Stimulated activated CD4-positive, alpha-beta T cell treated with anti-CD3 and anti-CD28 coated beads, Interleukin-2, amount 100 ng/mL, for 48 hours (primary cell): ENCODE data around the gene ZNF784.
A peak's percentile ranks its signal among the peaks of the same experiment; 100 is the strongest.
"Not testable (repeated sequence)": the region's sequence is repeated elsewhere in the genome, so short reads cannot be mapped to it uniquely, and the experiment has no call there.

ENCODE experiments used
- DNase-seq, 2 donors: peaks; one replicate each; pipeline ENCODE4 v3.0.0-alpha.2; 2020

The ZNF784 gene

DNA sequence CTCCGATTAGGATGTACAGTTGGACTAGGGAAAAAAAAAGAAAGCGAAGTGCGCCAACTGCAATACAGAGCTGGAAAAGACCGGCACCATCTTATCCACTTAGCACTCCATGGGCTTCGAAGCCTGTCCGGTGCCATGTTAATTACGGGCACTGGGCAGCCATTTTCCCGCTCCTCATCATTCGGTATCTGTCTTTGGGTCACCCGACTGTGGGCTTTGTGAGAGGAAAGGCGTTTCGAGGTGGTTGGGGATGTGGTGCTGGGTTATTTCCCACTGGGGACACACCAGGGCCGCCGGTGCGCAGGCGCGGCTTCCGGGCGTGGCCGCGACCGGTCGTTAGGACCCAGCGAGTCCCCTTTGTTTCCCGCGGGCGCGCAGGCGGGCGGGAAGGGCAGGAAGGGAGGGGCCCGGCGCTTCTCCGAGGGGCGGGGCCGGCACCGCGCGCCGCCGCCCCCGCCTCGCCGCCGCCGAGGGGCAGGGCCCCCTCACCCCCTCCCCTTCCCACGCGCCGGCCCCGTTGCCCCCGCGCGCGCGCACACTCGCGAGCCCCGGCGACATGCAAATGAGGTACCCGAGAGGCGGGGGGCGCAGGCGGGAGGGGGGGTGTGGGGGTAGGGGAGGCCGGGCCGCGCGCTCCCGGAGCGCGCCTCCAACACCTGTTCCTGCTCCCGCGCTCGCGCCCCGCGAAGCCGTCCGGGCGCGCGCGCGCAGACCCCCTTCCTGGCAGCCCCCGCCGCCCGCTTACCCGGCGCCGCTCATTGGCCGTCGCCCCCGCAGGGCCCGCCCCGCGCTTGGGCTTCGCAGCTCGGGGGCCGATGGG is 24.3 kb downstream of the ZNF784 start, which contains the start of gene ZNF524:
TSS of gene ZNF524 (plus strand) at position 447 of the 820 bp plus-strand sequence. CDS start 1,825 bp downstream, outside the sequence.
- peak; percentile 71 to 73 for DNase-seq

DNA sequence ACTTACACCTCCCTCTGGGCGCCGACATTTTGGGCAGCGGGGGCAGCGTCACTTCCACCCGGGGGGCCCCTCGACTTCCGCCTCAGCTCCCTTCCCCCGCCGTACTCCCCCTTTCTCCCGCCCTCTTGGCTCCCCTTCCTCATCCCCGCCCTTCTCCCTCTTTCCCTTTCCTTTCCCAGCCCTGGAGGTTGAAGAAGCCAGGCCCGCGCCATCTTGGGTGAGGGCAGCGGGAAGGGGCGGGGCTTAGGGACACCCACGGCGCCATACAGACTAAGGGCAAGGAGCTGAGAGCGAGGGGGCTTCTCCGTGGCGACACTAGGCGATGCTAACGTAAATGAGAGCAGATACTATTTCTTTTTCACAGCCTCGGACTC is 24.9 kb downstream of the ZNF784 start, which contains the start of gene FIZ1:
TSS of gene FIZ1 (minus strand) at position 50 of the 374 bp plus-strand sequence. CDS start 1,652 bp downstream, outside the sequence.
- peak; percentile 94 to 96 for DNase-seq

DNA sequence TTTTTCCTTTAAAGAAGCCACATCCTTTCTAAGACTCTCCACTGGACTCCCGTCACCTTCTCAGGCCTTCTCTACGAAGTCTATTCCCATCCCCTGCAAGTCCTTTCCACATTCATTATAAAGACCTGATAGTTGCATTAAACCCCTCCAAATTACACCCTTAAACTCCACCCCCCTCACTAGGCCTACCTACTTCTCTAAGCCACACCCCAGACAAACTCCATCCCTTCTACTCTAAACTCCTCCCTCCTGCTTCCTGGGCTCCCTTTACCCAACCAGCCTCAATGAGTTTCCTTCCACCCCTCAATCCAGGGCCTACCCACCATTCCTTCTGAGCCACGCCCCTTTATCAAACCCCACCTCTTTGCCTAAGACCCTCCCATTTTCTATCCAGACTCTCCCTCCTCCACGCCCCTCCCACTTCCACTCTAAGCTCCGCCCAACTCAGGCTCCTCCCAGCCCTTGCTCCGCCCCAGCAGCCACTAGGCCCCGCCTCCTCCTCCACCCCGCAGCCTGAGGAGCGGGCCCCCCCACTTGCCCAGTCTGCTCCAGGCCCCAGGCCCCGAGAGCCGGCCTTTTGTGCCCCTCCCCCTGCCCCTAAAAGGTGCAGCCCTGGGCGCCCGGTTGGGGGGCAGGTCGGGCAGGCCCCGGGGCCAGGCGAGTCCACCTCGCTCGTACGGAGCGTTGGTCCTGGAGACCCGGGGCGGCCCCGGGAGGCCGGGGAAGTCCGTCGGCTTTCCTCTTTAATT is 25.5 kb downstream of the ZNF784 start:
- peak; percentile 93 to 94 for DNase-seq

DNA sequence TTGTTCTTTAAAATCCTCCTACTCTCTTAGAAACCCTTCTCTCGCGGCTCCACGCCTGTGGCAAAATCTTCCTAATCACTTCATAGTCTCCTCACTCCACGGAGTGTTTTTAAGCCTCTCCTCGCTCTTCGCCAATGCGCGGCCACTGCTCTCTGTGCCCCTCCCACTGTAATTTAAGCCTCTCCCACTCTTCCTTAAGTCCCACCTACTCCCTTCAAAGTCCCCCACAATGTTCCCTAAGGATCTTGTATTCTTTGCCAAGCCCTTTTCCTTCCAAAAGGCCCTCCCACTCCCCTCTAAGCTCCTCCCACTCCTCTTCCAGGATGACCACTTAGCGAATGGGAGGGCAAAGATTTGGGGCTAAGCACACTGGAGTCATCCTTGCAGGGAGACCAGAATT is 26.3 kb downstream of the ZNF784 start:
- no peak for DNase-seq

DNA sequence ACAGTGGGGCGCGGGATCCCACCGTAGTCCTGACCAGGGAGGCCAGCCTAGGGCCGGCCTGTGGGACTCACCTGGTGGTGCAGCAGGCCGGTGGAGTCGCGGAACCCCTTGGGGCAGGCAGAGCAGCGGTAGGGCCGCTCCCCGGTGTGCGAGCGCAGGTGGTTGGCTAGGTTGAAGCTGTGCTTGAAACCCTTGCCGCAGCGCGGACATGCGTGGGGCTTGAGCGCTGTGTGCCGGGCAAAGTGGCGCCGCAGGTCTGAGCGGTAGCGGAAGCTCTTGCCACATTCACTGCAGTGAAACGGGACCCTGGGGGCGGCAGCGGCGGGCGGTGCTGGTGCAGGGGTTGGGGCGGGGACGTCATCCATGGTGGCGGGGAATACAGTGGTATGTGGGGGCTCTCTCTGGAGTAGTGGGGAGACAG is 26.9 kb downstream of the ZNF784 start:
- no peak for DNase-seq

DNA sequence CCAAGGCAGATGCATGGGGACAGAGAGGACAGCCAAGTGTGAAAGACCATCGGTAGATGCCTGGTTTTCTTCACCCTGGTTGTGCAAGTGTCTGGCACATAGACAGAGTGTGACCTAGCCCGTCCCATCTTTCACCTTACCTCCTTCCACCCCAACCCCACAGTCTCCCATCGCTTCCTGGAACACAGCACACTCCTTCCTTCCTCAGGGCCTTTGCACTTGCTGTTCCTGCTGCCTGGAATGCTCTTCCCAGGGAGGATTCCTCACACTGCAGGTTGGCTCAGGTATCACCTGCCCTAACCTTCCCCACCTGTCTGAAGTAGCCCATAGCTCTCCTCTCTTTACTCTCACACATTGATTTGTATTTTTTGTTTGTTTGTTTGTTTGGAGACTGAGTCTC is 28.1 kb downstream of the ZNF784 start:
- no peak for DNase-seq

DNA sequence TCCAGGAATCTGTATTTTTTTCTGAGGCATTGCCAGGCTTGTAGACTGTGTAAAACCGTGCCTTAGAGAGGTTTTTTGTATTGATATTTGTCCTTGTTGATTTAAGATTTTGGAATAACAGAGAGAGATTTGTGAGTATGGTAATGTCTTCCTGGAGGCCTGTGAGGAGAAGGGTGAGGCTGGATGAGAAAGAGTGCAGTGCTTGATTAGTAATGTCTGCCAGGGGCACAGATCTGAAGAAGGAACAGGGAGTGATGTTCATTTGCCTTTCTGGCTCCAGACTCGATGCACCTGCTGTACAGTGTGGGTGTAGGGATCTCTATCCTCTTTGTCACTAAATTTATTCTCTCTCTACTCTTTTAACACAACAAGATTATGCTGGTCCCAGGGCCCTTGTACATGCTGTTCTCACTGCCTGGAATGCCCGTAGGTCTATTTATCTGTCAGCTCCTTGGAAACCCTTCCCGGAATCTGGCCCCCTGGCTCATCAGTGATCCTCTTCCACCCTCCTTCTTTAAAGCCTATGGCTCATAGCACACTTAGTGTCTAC is 29.3 kb downstream of the ZNF784 start:
- DNase-seq: no peak

DNA sequence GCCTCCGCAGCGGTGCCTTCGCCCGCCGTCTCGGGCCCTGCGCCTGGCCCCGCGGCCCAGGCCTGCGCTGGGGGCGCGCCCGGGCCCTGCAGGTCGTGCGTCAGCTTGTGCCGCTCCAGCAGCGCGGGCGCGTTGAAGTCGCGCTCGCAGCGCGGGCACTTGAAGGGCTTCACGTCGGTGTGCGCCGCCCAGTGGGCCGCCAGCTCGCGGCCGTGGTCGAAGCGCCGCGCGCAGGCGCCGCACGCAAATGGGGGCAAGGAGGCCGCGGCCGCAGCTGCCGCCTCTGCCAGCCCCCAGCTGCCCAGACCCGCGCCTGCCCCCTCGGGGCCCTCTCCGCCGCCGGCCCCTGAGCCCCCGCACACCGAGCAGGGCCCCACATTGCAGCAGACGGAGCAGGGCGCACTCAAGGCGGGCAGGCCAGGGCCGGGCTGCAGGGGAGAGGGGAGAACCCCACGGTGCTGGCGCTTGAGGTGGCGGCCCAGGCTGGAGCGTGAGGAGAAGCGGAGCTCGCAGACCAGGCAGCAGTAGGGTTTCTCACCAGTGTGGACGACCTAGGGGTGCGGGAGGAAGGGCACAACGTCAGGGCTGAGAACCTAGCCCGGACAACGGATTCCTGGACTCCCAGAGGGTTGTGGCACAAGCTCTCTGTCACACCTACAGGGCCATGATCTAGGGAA is 31.1 kb downstream of the ZNF784 start:
- no peak for DNase-seq

DNA sequence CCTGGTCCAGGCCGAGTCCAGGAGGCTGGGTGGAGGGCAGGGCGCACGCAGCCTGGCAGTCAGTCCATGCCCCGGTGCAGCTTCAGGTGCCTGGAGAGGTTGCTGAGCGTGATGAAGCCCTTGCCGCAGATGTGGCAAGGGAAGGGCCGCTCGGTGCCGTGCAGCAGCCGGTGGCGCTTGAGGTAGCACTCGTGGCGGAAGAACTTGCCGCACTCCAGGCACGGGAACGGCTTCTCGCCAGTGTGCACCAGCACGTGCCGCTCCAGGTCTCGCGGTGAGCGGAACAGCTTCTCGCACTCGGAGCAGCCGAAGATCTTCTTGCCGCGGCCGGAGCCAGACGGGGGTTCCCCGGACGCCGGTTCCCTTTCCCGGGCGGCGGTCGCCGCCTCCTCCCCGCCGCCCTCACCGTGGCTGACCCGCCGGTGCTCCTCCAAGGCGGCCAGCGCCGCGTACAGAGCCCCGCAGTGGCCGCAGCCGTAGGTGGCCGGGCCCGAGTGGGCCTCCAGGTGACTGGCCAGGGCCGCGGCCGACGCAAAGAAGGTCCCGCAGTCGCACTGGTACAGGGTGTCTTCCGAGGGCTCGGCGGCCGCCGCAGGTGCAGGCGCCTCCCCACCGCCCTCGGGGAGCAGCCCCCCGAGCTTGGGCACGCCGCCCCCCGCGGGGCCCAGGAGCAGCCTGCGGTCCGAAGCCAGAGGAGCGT is 31.8 kb downstream of the ZNF784 start:
- no peak for DNase-seq

DNA sequence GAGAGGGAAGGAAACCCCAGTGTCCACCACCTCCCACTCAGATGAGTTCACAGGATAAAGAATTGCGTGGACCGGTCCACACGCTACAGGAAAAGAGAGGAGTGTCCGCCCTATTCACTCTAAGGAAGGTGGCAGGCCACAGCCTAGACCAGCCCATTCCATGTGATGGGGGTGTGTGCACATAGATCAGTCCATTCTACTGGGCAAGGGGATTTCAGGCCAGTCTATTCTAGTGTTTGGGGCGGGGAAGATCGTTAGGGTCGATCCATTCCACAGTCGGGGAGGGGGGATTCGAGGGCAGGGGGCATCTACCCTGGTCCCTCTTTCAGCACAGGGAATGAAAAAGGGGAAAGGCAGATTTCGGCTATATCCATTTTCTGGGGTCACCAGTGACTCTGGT is 32.8 kb downstream of the ZNF784 start:
- no peak for DNase-seq

DNA sequence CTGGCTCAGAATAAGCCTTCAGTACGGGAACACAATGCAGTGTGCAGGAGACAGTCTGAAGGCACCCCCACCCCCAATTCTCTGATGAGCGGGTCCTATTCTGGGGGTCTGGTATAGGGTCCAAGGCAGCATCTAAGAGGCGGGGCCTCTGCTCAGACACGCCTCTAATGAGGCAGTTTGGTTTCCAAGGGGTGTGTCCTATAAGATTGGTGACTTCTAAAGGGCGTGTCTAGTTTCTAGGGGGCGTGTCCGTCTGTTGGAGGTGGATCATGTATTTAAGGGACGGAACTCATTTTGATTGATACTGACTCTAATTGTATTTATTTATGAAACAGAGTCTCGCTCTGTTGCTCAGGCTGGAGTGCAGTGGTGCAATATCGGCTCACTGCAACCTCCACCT is 33.7 kb downstream of the ZNF784 start:
- DNase-seq: no peak

DNA sequence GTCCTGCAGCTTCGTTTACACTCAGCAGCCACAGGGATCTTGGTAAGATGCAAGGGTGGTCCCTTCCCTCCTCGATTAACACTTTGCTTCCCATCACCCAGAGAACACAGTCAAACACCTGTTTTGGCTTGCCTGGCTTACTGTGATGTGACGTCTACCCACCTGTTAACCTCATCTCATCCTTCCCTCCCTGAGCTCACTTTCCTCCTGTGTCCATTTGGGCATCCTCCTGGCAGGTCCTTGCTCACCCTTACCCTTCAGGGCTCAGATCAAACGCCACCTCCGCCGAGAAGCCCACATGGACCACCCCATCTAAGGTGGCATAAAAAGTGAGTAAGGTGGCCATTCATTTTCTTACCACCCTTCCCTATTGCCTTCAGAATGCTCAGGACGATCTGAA is 34.3 kb downstream of the ZNF784 start:
- DNase-seq: no peak

DNA sequence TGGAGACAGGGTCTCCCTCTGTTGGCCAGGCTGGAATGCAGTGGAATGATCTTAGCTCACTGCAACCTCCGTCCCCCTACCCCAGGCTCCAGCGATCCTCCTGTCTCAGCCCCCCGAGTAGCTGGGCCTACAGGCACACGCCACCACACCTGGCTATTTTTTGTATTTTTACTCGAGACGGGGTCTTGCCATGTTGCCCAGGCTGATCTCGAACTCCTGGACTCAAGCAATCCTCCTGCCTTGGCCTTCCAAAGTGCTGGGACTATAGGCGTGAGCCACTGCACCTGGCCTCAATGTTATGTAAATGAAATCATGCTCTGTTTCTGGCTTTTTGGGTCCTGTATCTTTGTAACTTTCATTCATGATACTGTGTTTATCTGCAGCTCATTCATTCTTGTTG is 35.6 kb downstream of the ZNF784 start:
- DNase-seq: no peak

DNA sequence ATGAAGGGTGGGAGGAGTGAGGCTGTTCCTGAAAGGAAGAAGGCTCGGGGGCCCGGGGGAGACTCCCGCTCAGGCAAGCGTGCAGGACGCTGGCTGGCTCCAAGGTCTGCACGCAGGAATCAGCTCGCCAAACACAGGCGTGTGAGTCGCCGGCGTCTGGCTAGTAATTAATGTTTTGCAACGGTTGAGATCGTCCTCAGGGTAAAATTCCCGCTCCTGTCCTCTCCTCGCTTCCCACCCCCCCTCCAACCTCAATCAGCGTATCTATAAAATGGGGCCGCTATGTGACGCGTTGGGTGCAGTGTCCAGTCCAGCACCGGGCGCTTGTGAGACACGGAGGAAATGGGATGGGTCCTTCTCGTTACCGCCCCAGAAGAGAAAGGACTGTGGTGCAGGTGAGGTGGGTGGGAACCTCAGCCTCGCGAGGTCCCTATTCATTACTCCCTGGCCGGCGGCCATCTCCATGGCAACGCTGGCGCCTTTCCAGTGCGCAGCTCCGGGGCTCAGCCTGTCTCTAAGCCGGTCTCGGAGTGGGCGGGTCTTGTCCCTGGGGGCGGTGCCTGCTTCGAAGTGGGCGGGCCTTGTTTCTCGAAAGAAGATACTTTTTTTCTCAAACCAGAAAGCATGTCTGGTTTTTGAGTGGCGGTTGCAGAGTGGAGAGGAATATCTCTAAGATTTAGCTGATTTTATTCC is 37.2 kb downstream of the ZNF784 start:
- peak; percentile 94 for DNase-seq

DNA sequence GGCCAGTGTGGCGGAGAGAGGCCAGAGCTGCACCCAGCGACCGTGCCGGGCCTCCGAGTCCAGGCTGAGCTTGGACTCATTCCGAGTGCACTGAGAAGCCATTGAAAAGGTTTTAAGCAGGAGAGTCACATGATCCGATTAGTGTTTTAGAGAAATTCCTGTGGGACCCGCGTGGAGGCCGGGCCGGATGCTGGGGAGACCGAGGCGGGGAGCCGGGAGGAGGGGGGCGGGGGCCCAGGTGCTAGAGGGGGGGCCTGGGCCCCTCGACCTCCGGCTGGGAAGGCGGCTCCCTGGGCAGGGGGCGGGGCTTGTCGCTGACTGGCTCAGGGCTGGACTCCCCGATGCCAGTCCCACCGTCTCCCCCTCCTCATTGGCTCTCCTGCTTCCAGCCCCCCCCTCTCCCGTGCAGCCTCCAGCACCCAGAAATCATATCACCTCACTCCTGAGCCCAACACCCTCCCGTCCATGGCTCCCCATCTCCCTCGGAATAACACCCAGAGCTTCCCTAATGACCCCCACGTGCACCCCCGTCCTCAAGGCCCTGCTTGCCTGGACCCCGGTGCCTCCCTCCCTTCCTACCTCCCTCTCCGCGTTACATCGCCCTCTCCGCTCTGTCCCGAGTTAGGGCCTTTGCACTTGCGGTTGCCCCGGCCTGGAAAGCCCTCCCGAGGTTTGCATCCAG is 38.6 kb downstream of the ZNF784 start:
- DNase-seq: no peak

DNA sequence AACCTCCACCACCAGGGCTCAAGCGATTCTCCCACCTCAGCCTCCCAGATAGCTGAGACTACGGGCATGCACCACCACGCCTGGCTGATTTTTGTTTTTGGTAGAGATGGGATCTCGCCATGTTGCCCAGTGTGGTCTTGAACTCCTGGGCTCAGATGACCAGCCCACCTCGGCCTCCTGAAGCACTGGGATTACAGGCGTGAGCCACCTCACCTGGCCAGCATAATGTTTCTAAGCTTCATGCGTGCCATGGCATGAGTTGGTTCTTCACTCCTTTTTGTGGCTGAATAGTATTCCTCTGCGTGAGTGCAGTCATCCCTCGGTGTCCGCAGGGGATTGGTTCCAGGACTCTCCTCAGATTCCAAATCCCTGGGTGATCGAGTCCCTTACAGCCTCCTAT is 39.5 kb downstream of the ZNF784 start:
- no peak for DNase-seq

DNA sequence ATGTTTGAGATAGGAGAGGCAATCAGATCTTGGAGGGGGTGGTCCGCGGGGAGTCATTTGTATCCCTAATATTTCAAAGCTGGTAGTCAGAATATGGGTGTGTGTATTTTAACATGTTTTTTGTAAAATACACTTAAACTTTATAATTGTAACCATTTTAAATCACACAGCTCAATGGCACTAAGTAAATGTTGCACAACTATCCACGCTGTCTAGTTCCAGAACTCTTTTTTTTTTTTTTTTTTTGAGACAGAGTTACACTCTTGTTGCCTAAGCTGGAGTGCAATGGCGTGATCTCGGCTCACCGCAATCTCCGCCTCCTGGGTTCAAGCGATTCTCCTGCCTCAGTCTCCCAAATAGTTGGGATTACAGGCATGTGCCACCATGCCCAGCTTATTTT is 40.5 kb downstream of the ZNF784 start:
- DNase-seq: not testable (repeated sequence)

DNA sequence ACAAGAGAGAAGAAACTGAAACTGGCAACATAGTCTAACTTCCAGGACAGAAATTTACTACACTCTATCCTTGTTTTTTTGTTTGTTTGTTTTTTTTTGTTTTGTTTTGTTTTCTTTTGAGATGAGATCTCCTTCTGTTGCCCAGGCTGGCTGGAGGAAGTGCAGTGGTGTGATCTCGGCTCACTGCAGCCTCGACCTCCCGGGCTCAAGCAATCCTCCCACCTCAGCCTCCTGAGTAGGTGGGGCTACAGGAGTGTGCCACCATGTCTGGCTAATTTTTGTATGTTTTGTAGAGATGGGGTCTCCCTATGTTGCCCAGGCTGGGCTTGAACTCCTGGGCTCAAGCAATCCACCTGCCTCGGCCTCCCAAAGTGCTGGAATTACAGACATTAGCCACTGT is 42.1 kb downstream of the ZNF784 start:
- DNase-seq: not testable (repeated sequence)

DNA sequence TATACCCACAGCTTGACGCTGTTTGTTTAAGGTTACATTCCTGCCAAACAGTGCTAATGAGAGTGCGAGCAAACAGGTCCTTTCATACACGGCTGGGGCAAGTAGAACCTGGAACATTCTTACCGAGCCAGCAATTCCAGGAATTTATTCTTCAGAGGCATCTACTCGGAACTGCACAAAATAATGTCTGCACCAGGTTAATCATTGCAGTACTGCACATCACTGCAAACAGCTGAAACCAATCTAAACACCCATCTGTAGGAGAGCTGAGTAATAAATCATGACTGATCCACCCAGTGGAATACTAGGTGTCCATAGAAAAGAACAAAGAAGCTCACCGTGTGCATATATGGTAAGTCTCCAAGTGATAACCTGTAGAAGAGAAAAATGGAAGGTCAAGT is 42.5 kb downstream of the ZNF784 start:
- no peak for DNase-seq

DNA sequence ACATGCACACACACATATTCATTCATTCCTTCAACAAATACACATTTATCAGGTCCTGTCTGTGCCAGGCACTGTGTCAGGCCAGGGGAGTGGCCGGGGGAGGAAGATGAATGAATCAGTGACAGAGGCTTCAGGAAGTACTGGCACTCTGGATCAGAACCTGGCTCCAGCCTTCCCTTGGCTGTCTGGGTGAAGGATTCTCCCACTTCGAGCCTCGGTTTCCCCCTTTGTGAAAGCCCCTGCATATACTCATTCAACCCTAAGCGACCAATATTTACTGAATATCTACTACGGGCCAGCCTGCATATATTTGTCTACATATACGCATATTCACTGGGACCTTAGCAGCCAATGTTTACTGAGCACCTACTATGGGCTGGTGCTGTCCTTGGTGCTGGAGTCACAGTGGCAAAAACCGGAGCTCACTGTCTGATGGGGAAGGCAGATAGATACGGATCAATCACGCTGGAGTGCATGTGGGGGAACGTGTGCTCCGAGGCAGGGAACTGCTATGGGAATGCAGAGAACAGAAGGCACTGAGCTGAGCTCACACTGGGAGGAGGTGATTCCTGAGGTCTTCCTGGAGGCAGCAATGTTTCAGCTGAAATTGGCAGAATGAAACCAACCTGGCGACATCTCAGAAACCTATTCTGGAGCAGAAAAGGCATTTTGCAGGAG is 43.1 kb downstream of the ZNF784 start:
- no peak for DNase-seq
